Activated effector memory CD4-positive, alpha-beta T cell treated with anti-CD3 and anti-CD28 coated beads, Interleukin-2, amount 50 U/mL, for 16 hours (primary cell): ENCODE data around the gene PRRC1.
A peak's percentile ranks its signal among the peaks of the same experiment; 100 is the strongest.
"Not testable (repeated sequence)": the region's sequence is repeated elsewhere in the genome, so short reads cannot be mapped to it uniquely, and the experiment has no call there.

Experiments
- DNase-seq: peaks from one replicate; pipeline ENCODE4 v3.0.0-alpha.2; 2020

PRRC1 gene

DNA sequence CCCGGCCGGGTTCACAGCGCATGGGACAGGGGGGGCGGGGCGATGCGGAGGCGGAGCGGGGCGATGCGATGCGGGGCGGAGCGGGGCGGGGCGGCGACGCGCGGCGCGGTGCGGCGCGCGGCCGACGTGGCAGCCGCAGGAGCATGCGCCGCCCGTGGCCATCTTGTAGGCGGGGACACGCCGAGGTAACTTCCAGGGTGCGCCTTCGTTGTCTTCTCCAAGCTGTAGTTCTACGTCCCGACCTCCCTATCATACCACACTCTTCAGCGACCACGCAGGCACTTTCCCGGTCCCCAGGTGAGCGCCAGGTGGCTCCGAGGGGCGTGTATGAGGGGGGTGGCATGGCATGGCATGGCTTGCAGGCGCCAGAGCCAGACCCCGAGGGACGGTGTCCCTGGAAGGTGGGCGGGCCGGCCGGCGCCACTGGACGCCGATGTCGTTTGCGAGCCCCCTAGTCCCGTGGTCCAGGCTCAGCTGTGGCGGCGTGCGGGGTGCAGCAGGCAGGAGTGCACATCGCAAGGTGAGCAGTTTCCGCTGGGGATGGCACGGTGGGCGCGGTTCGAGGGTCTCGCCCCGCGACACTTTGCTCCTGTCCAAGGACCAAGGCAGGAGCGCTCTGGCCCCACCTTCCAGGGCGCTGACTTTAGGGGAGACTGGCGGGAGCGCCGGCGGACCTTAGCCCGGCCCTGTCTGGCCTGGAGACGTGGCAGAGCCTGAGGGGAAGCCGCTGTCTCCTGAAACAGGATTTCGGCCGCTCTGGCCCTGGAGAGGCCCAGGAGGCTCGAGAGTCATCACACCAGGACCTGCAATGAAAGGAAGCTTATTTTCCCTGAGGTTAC, at the start of gene PRRC1:
Gene PRRC1 (plus strand): TSS at position 161 of the 839 bp plus-strand sequence. CDS start 5,840 bp downstream, outside the sequence.
- DNase-seq = peak; percentile 93

GRCh38 chr5:127471211-127471610, 46.2 kb upstream of the PRRC1 start:
- DNase-seq = no peak

GRCh38 chr5:127472700-127473099, 44.7 kb upstream of the PRRC1 start:
- no peak for DNase-seq

DNA sequence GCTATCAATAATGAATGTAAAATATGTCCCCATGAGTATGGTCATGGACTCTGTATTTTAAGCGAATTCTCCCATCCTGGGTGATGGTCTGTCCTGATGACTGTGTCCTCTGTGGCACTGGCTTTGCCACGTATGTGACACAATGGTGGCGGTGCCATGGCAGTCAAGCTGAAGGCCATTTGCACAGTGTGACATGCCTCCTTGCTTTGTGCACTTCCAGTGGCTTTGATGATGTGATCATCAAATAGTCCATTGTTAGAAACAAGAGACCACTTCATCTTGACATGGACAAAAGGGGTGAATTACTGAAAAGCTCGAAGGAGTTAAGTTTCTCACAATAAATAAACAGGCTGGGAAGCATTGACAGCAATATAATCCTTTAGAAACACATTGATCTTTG, 31.0 kb upstream of the PRRC1 start:
- DNase-seq = no peak

GRCh38 chr5:127492854-127493738, 24.3 kb upstream of the PRRC1 start:
- no peak for DNase-seq

GRCh38 chr5:127498548-127498947, 18.9 kb upstream of the PRRC1 start:
- no peak for DNase-seq

DNA sequence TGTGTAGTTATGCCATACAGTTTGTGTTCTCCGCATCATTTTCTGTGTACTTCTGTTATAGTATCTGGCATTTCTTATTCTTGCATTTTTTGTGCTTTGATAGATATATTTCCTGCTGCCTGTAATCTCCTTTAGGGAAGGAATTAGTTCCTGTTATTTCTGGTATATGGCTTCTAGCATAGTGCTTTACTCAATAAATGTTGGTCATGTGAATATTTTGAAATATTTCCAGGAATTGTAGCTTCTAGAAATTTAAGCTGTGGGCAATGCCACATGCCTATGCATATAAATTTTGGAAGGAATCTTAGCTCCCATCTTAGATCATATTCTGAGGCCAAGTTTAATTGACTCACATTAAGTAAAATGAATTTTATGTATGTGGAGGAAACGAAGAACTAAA, 11.5 kb upstream of the PRRC1 start:
- no peak for DNase-seq

- no peak for DNase-seq
These were observed 10.8 kb upstream of the PRRC1 start for GRCh38 chr5:127506616-127507015.

DNA sequence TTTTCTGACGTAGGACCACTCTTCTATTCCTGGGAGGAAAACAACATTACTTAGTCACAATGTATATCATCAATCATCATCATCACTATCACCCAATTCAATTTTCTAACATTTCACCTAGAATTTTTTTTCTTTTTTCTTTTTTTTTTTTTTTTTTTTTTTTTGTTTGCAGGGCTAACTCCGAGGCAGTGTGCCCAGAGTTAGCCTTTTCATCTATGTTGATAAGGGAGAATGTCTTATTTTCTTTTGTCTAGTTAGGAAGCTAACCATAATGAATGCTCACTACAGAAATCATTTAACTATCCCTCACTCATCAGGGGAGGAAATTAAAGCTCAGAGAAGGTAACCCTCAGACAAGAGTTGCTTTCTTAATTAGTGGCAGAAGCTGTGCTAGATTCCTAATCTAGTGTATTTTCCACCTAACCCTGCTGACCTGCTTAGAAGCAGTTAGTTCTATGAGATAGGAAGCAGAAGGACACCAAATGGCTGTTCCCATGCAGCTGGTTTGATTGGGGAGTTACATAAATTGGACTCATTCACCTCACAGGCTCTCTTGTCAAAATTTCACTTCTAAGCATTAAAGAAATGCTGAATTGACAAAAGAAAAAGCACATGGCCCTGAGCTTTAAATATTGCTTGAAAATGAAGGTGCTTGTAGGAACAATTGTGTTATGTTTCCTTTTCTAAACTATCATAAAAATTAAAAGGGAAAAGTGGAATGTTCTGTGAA, 8.6 kb upstream of the PRRC1 start:
- DNase-seq = no peak

- DNase-seq = no peak
These were observed 4.0 kb upstream of the PRRC1 start for GRCh38 chr5:127513408-127513970.

DNA sequence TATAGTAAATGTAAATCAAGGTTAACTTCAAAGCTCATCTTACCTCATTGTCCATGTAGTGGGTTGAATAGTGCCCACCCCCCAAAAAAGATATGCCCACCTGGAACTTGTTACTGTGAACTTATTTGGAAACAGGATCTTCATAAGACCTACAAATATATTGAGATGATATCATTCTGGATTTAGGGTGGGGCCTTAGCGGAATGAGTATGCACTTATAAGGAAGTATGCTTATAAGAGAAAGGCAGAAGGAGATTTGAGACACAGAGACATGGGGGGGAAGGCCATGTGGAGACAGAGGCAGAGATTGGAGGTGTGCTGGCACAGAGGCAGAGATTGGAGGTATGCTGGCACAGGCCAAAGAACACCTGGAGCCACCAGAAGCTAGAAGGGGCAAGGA, 2.6 kb upstream of the PRRC1 start:
- no peak for DNase-seq

- no peak for DNase-seq
These were observed 1.6 kb upstream of the PRRC1 start for GRCh38 chr5:127515693-127516440.

- no peak for DNase-seq
These were observed 345 bp upstream of the PRRC1 start for GRCh38 chr5:127517110-127517479.

DNA sequence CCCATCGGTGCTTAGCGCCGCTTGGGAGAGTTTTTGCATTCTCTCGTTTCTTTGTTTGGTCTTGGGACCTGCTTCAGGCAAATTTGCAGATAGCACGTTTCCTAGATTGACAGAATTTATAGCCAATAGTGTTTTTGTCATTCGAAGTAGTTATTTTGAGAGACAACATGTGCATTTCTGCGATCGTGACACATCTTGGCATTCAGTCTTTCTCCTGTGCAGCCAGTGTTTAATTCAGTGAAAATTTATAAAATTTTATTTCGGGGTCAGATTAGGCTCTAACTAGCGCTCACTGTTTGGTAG, 830 bp downstream of the PRRC1 start:
- DNase-seq = no peak

- no peak for DNase-seq
These were observed 2.1 kb downstream of the PRRC1 start for GRCh38 chr5:127519527-127519926.

- DNase-seq = no peak
These were observed 3.8 kb downstream of the PRRC1 start for GRCh38 chr5:127521138-127521770.

- no peak for DNase-seq
These were observed 7.7 kb downstream of the PRRC1 start for GRCh38 chr5:127525181-127525580.

GRCh38 chr5:127529904-127530682, 12.7 kb downstream of the PRRC1 start:
- no peak for DNase-seq

- DNase-seq = no peak
These were observed 19.2 kb downstream of the PRRC1 start for GRCh38 chr5:127536687-127537086.

DNA sequence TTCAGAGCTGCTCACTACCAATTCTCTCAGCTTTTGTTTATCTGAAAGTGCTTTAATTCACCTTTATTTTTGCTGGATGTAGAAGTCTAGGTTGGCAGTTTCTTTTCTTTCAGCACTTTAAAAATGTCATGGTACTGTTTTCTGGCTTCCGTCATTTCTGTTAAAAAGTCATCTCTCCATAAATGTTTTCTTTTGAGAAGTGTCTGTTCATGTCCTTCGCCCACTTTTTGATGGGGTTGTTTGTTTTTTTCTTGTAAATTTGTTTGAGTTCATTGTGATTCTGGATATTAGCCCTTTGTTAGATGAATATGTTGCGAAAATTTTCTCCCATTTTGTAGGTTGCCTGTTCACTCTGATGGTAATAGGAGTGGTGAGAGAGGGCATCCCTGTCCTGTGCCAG, 23.1 kb downstream of the PRRC1 start:
- not testable (repeated sequence) for DNase-seq

- not testable (repeated sequence) for DNase-seq
These were observed 27.8 kb downstream of the PRRC1 start for GRCh38 chr5:127545249-127545648.
